Measurements from ENCODE around the gene MEGF9.

MEGF9 gene

DNA sequence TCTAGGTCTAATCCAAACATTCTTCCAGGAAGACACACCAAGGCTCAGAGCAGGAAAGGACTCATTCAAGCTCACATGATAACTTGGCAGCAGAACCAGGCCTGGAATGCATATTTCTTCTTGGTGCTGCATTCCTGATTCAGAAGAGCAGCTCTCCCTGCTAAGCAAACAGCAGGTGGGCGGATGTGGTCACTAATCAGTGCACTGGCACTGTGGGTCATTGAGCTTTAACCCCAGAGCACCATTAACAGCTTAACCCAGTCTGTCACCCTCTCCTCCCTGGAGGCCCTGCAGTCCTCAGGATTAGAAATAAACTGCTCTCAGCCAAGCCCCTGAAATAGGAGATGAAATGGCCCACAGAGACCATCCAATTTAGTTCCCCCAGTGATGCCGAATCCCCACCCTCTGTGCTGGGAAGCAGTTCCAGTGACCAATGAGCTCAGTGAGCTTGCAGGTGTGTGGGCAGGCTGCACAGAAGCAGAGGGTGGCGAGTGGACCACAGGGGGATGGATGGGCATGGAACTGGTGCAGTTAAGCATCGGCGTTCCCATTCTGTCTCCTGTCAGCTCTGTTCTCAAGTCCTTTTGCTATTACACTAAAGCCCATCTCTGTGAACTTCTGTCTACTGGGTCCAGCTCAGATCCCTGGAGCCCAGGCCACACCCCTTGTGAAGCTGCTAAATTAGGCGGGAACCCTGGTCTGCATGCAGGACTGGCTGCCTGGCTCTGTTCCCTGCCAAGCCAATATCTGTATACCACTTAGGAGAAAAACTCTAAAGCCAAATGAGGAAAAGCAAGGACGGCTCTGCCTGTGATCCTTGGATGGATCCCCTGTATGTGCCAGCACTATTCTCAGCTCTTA, 16.6 kb upstream of the MEGF9 start:
- Histone ChIP-seq H3K27me3 (ENCODE audit: control insufficient read depth, insufficient read depth, low read length) (no peaks in the 10 kb centered on the region), H3K36me3 (ENCODE audit: control insufficient read depth, insufficient read depth, low read length) (no peaks in the 10 kb centered on the region), H3K9me3 (ENCODE audit: control insufficient read depth, insufficient read depth, low read length) (no peaks in the 10 kb centered on the region), H3K4me3 (ENCODE audit: low read depth, low read length) (no peak overlapping the region), H3K27ac (ENCODE audit: low read depth, low read length) (no peak overlapping the region), H3K9ac (ENCODE audit: low read depth, low read length) (no peak overlapping the region), H3K4me1 (ENCODE audit: control insufficient read depth, insufficient read depth, low read length) (0 out of 2 replicates have a peak, but pooled peaks cover 2% of the 10 kb centered on the region)

DNA sequence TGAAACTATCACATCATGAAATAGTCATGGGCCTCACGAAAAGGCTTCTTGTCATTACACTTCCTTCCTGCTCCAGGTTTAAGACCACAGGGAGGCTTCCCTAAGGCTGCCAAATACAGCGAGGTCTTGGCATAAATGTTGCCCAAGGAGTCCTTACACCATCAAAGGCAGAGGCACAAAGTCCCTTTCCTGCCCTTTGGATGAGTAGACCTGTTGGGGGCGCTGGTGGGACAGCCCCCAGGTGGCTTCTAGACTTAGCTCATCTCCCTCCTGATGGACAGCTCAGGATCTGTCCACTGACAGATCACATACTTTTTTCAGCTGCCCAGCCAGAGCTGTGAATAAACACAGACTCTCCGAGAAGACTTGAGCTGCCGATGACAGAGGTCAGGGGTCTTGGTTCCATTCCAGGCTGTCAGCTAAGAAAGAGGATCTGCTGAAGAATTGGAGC, 15.5 kb upstream of the MEGF9 start:
- Histone ChIP-seq H3K4me1 (ENCODE audit: control insufficient read depth, insufficient read depth, low read length) (0 out of 2 replicates have a peak, but pooled peaks cover 2% of the 10 kb centered on the region), H3K9me3 (ENCODE audit: control insufficient read depth, insufficient read depth, low read length) (no peaks in the 10 kb centered on the region), H3K27ac (ENCODE audit: low read depth, low read length) (no peak overlapping the region), H3K4me3 (ENCODE audit: low read depth, low read length) (no peak overlapping the region), H3K9ac (ENCODE audit: low read depth, low read length) (no peak overlapping the region), H3K36me3 (ENCODE audit: control insufficient read depth, insufficient read depth, low read length) (no peaks in the 10 kb centered on the region), H3K27me3 (ENCODE audit: control insufficient read depth, insufficient read depth, low read length) (no peaks in the 10 kb centered on the region)

DNA sequence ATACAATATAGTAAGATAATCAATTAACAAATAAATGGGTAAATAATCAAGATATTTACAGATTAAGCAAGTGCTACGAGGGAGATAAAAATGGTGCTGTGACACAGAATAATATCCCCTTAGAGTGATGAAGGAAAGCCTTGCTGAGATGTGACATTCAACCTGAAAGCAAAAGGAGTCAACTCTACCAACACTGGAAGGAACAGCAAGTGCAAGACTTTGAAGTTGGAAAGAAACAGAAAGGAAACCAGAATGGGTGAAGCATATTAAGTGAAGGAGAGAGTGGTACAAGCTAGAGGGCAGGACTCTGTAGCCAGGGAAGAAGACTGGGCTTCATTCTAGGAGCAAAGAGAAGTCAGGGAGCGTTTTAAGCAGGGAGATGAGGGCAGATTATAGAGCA, 12.2 kb upstream of the MEGF9 start:
- Histone ChIP-seq H3K4me1 (ENCODE audit: control insufficient read depth, insufficient read depth, low read length) (0 out of 2 replicates have a peak, but pooled peaks cover 2% of the 10 kb centered on the region), H3K27ac (ENCODE audit: low read depth, low read length) (no peak overlapping the region), H3K4me3 (ENCODE audit: low read depth, low read length) (no peak overlapping the region), H3K9ac (ENCODE audit: low read depth, low read length) (no peak overlapping the region), H3K9me3 (ENCODE audit: control insufficient read depth, insufficient read depth, low read length) (no peaks in the 10 kb centered on the region), H3K27me3 (ENCODE audit: control insufficient read depth, insufficient read depth, low read length) (no peaks in the 10 kb centered on the region), H3K36me3 (ENCODE audit: control insufficient read depth, insufficient read depth, low read length) (no peaks in the 10 kb centered on the region)

DNA sequence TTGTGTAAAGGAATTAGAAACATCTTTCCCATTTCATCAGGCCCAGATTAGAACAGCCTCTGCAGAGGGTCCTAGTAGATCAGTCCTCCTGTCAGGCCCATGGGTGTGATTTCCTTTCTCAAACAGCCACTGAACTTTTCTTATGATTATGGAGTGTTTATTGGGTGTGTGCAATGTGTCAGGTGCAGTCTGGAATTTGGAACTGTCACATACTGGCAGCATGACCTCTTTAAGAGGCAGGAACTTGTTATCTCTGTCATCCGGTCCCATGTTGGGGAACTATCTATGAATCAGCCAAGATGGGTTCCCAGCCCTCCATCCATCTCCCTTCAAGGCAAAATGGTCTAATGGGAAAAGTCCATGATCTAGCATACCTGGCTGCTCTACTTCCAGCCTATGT, 11.6 kb upstream of the MEGF9 start:
- Histone ChIP-seq H3K27ac (ENCODE audit: low read depth, low read length) (no peak overlapping the region), H3K36me3 (ENCODE audit: control insufficient read depth, insufficient read depth, low read length) (no peaks in the 10 kb centered on the region), H3K9ac (ENCODE audit: low read depth, low read length) (no peak overlapping the region), H3K4me1 (ENCODE audit: control insufficient read depth, insufficient read depth, low read length) (0 out of 2 replicates have a peak, but pooled peaks cover 2% of the 10 kb centered on the region), H3K4me3 (ENCODE audit: low read depth, low read length) (no peak overlapping the region), H3K27me3 (ENCODE audit: control insufficient read depth, insufficient read depth, low read length) (no peaks in the 10 kb centered on the region), H3K9me3 (ENCODE audit: control insufficient read depth, insufficient read depth, low read length) (no peaks in the 10 kb centered on the region)

DNA sequence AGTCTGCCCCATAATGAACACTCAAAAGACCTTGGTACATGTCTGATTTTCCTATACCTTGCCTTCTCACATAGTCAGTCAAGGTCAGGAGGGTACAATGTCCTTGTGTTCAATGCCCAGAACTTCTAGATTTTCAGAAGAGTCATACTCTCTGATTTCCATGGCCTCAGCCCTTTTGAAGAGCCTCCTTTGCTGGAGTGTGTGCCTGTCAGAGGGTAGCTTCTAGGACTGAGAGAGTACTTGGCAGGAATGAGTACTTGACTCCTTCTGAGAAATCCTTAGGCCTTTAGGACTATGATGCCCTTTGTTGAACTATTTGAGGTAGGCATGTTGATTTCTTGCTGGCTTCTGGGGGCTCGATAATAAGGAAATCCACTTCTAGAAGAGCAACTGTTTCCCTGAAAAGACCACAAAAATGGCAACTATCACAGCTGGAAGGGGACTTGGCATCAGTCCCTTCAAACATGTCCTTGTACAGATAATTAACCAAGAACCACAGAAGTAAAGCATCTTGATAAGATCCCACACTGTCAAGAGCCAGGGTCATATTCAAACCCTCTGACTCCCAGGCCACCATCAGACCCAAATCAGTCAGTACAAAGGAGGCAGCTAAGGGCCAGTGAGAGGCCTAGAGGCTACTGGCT, 10.6 kb upstream of the MEGF9 start:
- H3K4me1 ChIP-seq (ENCODE audit: control insufficient read depth, insufficient read depth, low read length) = no peaks in the 10 kb centered on the region
- no peak overlapping the region for H3K27ac ChIP-seq (ENCODE audit: low read depth, low read length)
- no peaks in the 10 kb centered on the region for H3K27me3 ChIP-seq (ENCODE audit: control insufficient read depth, insufficient read depth, low read length)

DNA sequence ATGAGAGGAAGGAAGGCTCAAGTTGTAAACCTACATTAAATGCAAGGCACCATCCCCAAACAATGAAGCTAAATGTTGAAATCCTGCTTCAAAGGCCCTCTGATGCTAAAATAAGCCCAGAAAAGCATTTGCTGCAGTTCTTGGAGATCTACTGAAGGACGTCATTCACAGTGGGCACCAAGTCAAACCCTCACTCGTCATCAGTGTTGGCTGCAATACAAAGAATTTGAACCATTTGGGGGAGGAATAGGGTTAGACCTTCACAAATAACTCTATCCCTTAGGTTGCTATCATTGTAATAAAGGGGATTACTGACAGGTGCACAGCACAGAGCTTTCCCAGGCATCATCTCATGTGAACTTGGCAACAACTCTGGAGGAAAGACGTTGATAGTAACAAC, 9.3 kb upstream of the MEGF9 start:
- Histone ChIP-seq H3K9ac (ENCODE audit: low read depth, low read length) (no peak overlapping the region), H3K36me3 (ENCODE audit: control insufficient read depth, insufficient read depth, low read length) (no peaks in the 10 kb centered on the region), H3K9me3 (ENCODE audit: control insufficient read depth, insufficient read depth, low read length) (no peaks in the 10 kb centered on the region), H3K27ac (ENCODE audit: low read depth, low read length) (no peak overlapping the region), H3K4me3 (ENCODE audit: low read depth, low read length) (no peak overlapping the region), H3K4me1 (ENCODE audit: control insufficient read depth, insufficient read depth, low read length) (no peaks in the 10 kb centered on the region), H3K27me3 (ENCODE audit: control insufficient read depth, insufficient read depth, low read length) (no peaks in the 10 kb centered on the region)

More for the DNA sequence above, 10.6 kb upstream of the MEGF9 start:
- Histone ChIP-seq H3K4me3 (ENCODE audit: low read depth, low read length) (no peak overlapping the region), H3K36me3 (ENCODE audit: control insufficient read depth, insufficient read depth, low read length) (no peaks in the 10 kb centered on the region), H3K9me3 (ENCODE audit: control insufficient read depth, insufficient read depth, low read length) (no peaks in the 10 kb centered on the region), H3K9ac (ENCODE audit: low read depth, low read length) (no peak overlapping the region)

DNA sequence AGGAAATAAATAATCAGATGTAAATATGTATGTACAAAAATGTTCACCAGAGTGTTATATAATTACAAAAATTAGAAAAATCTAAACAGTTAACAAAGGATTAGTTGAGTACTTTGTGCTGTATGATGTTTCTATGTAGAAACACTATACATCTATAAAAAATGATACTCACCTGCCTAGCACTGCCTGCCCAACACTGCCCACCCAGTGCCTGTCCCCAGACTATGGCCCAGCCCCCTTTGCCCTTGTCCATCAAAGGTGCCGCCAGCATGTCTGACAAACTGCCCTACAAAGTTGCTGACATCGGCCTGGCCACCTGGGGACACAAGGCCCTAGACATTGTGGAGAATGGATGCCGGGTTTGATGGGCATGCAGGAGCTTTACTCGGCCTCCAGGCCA, 6.1 kb upstream of the MEGF9 start:
- no peak overlapping the region for H3K27ac ChIP-seq (ENCODE audit: low read depth, low read length)
- H3K9ac ChIP-seq (ENCODE audit: low read depth, low read length) = no peak overlapping the region
- H3K9me3 ChIP-seq (ENCODE audit: control insufficient read depth, insufficient read depth, low read length) = no peaks in the 10 kb centered on the region
- peaks cover 5% of the 10 kb centered on the region; the same call in 1 of the 2 replicates for H3K4me1 ChIP-seq (ENCODE audit: control insufficient read depth, insufficient read depth, low read length)
- no peaks in the 10 kb centered on the region for H3K27me3 ChIP-seq (ENCODE audit: control insufficient read depth, insufficient read depth, low read length)
- no peaks in the 10 kb centered on the region for H3K36me3 ChIP-seq (ENCODE audit: control insufficient read depth, insufficient read depth, low read length)
- no peak overlapping the region for H3K4me3 ChIP-seq (ENCODE audit: low read depth, low read length)

DNA sequence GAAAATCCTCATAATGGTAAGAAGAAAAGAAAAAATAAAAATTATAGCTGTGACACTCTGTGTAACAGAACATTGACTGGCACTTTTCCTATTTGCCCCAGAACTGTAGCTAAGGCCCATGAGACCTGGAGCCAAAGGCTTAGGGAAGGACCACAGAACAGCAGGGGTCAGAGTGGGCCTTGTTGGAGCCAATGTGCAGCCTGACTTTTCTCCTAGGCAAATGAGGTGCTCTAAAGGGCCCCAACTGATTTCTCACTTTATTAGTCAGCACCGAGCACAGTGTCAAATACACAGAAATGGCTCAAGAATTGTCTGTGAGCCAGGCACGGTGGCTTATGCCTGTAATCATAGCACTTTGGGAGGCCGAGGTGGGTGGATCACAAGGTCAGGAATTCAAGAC, 4.0 kb upstream of the MEGF9 start:
- Histone ChIP-seq H3K27me3 (ENCODE audit: control insufficient read depth, insufficient read depth, low read length) (peaks cover 9% of the 10 kb centered on the region), H3K9me3 (ENCODE audit: control insufficient read depth, insufficient read depth, low read length) (no peaks in the 10 kb centered on the region), H3K27ac (ENCODE audit: low read depth, low read length) (no peak overlapping the region), H3K4me1 (ENCODE audit: control insufficient read depth, insufficient read depth, low read length) (peaks cover 11% of the 10 kb centered on the region; the same call in 1 of the 2 replicates), H3K4me3 (ENCODE audit: low read depth, low read length) (no peak overlapping the region), H3K9ac (ENCODE audit: low read depth, low read length) (no peak overlapping the region), H3K36me3 (ENCODE audit: control insufficient read depth, insufficient read depth, low read length) (no peaks in the 10 kb centered on the region)

DNA sequence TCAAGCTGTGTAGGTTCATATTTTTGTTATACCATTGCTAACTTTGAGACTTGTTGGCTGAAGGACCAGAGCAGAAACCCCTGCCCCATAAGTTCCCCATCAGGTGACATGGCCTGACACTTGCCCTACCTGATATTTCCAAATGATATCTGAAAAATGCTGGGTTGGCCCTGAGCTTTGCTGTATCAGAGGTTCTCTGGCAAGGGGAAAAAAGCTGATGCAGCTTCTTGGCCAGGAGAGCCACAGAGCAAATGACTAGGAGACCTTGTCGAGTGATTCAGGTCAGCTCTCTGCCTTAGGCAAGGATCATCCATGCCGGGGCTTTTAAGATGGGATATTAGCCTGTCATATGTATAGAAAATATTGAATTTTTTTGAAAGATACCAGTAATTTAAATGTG, 2.9 kb upstream of the MEGF9 start:
- Histone ChIP-seq H3K4me1 (ENCODE audit: control insufficient read depth, insufficient read depth, low read length) (peaks cover 16% of the 10 kb centered on the region), H3K9me3 (ENCODE audit: control insufficient read depth, insufficient read depth, low read length) (no peaks in the 10 kb centered on the region), H3K27me3 (ENCODE audit: control insufficient read depth, insufficient read depth, low read length) (peaks cover 21% of the 10 kb centered on the region), H3K4me3 (ENCODE audit: low read depth, low read length) (no peak overlapping the region), H3K9ac (ENCODE audit: low read depth, low read length) (no peak overlapping the region), H3K36me3 (ENCODE audit: control insufficient read depth, insufficient read depth, low read length) (no peaks in the 10 kb centered on the region), H3K27ac (ENCODE audit: low read depth, low read length) (no peak overlapping the region)

DNA sequence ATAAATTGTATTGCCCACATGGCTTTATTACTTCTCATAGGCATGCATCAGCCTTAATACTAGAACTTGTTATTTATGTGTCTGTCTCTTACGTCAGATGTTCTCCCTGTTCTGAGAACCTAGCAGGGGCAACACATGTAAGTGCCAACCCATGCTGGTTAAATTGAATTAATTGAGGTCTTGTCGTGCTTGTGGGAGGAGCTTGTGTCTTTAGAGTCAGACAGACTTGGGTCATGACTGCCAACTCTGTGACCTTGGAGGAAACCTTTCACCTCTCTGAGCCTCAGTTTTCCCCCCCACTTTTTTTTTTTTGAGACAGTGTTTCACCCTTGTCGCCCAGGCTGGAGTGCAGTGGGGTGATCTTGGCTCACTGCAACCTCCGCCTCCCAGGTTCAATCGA, 2.2 kb upstream of the MEGF9 start:
- H3K9ac ChIP-seq (ENCODE audit: low read depth, low read length) = no peak overlapping the region
- H3K4me1 ChIP-seq (ENCODE audit: control insufficient read depth, insufficient read depth, low read length) = peaks cover 16% of the 10 kb centered on the region
- no peak overlapping the region for H3K4me3 ChIP-seq (ENCODE audit: low read depth, low read length)
- H3K9me3 ChIP-seq (ENCODE audit: control insufficient read depth, insufficient read depth, low read length) = no peaks in the 10 kb centered on the region
- H3K27me3 ChIP-seq (ENCODE audit: control insufficient read depth, insufficient read depth, low read length) = peaks cover 27% of the 10 kb centered on the region
- no peak overlapping the region for H3K27ac ChIP-seq (ENCODE audit: low read depth, low read length)
- H3K36me3 ChIP-seq (ENCODE audit: control insufficient read depth, insufficient read depth, low read length) = no peaks in the 10 kb centered on the region

DNA sequence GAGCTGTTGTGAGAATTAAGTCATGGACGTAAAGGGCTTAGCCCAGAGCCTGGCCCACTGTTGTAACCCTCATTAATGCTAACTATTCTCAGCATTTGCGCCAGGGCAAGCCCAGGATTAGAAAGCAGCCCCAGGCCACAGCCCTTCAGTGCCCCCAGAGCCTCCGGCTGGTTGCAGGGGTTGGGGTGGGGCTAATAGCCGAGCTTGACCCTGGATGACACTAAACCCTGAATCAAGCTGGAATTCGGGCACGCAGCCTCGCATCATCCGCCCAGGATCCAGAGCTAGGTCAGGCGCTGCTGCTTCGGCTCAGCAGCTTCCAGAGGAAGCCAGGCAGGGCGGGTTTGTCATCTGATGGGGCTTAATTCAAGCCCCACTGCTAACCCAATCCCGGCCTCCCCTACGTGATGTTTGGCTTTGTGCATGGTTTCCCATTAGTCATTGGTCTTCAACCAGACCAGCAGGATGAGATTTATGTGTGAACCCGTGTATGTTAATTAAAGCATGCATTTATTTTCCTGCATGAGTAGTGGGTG, 1.2 kb upstream of the MEGF9 start:
- no peaks in the 10 kb centered on the region for H3K36me3 ChIP-seq (ENCODE audit: control insufficient read depth, insufficient read depth, low read length)
- peak overlapping the region; percentile 82; the same call in 1 of the 2 replicates for H3K9ac ChIP-seq (ENCODE audit: low read depth, low read length)
- peak overlapping the region; percentile 2 for H3K27ac ChIP-seq (ENCODE audit: low read depth, low read length)
- H3K27me3 ChIP-seq (ENCODE audit: control insufficient read depth, insufficient read depth, low read length) = peaks cover 27% of the 10 kb centered on the region
- peaks cover 16% of the 10 kb centered on the region for H3K4me1 ChIP-seq (ENCODE audit: control insufficient read depth, insufficient read depth, low read length)
- no peaks in the 10 kb centered on the region for H3K9me3 ChIP-seq (ENCODE audit: control insufficient read depth, insufficient read depth, low read length)
- H3K4me3 ChIP-seq (ENCODE audit: low read depth, low read length) = peak overlapping the region; percentile 84
